HL-60/S4 treated with phorbol 12-myristate 13-acetate at 8.2 ng/mL for 4 days and 3 days (cell line): ENCODE results near the gene NTRK3.

Source experiments
- in situ Hi-C: fragments of 300-500 bp; cut with MboI; formaldehyde crosslinking; loops from 2 replicates; pipeline ENCODE4 v1.15.0; 2022; ENCODE audit warnings: low sequenced_read_pairs

NTRK3 gene

GRCh38 chr15:88126695-88127431 is 129.7 kb downstream of the NTRK3 start:
- in situ Hi-C loops, result no loop called here

GRCh38 chr15:88125576-88125975 is 131.0 kb downstream of the NTRK3 start:
- in situ Hi-C loops, result no loop called here

- in situ Hi-C loops, result no loop called here
These were observed 132.3 kb downstream of the NTRK3 start for GRCh38 chr15:88124199-88124598.

GRCh38 chr15:88121968-88122530 is 134.5 kb downstream of the NTRK3 start:
- in situ Hi-C loops, result no loop called here

GRCh38 chr15:88120026-88120425 is 136.5 kb downstream of the NTRK3 start:
- in situ Hi-C loops, result no loop called here

- in situ Hi-C loops, result no loop called here
These were observed 137.8 kb downstream of the NTRK3 start for GRCh38 chr15:88118741-88119140.

- in situ Hi-C loops, result no loop called here
These were observed 138.5 kb downstream of the NTRK3 start for GRCh38 chr15:88118035-88118434.

- in situ Hi-C loops, result no loop called here
These were observed 140.9 kb downstream of the NTRK3 start for GRCh38 chr15:88115486-88116152.

- in situ Hi-C loops, result no loop called here
These were observed 142.8 kb downstream of the NTRK3 start for GRCh38 chr15:88113613-88114308.

- in situ Hi-C loops, result no loop called here
These were observed 147.5 kb downstream of the NTRK3 start for GRCh38 chr15:88108991-88109390.

- in situ Hi-C loops, result no loop called here
These were observed 148.1 kb downstream of the NTRK3 start for GRCh38 chr15:88108477-88108876.

GRCh38 chr15:88106074-88106473 is 150.5 kb downstream of the NTRK3 start:
- in situ Hi-C loops, result no loop called here

- in situ Hi-C loops, result no loop called here
These were observed 152.2 kb downstream of the NTRK3 start for GRCh38 chr15:88104357-88104756.

GRCh38 chr15:88100181-88100580 is 156.4 kb downstream of the NTRK3 start:
- in situ Hi-C loops, result no loop called here

GRCh38 chr15:88098361-88098760 is 158.2 kb downstream of the NTRK3 start:
- in situ Hi-C loops, result no loop called here

- in situ Hi-C loops, result no loop called here
These were observed 165.0 kb downstream of the NTRK3 start for GRCh38 chr15:88091444-88092016.

GRCh38 chr15:88090481-88091011 is 166.0 kb downstream of the NTRK3 start:
- in situ Hi-C loops, result no loop called here

GRCh38 chr15:88089731-88090130 is 166.8 kb downstream of the NTRK3 start:
- in situ Hi-C loops, result no loop called here

GRCh38 chr15:88089024-88089620 is 167.4 kb downstream of the NTRK3 start:
- in situ Hi-C loops, result no loop called here
